HepG2 (cell line): ENCODE measurements around the gene CAMTA1. TPM values are rescaled to one million over a fixed set of nuclear protein-coding genes. Genes with fewer than 3 reads are reported as not detected.

Source experiments
- ATAC-seq: fragments of 200-7000 bp; cut with Tn5 transposase; 3 replicates; pipeline ENCODE4 v1.9.1; 2020; ENCODE audit warnings: mild to moderate bottlenecking, moderate library complexity
- BruUV-seq: library from RNA; stranded (reverse); fragments of 400-500 nt; replicated peaks from 2 replicates; lab custom pipeline; 2021; lab: Mats Ljungman, UMichigan
- CTCF ChIA-PET: fragments of 300-600 bp; formaldehyde crosslinking; extraction: SDS; loops from one replicate; lab custom pipeline; 2021; ENCODE audit warnings: low total read pairs, inconsistent platforms, low intra/inter-chr PET ratio; lab: Yijun Ruan, JAX
- POLR2A ChIA-PET: fragments of 350-600 bp; sonication (Branson Sonifier 250); formaldehyde crosslinking; loops from one replicate; lab custom pipeline; 2020; ENCODE audit warnings: antibody characterized with exemption, inconsistent platforms; lab: Yijun Ruan, JAX
- DNase-seq: peaks from one replicate; pipeline ENCODE4 v3.0.0-alpha.2; 2015; ENCODE audit warnings: low spot score
- FAIRE-seq: peaks from 3 replicates; lab custom pipeline; 2011; peaks lifted over from hg19 to GRCh38; lab: Jason Lieb, UNC
- H2AFZ ChIP-seq: one replicate; pipeline ENCODE4 v1.6.1; 2011; ENCODE audit warnings: low read length, inconsistent platforms
- H3K27ac ChIP-seq: fragments of 300-600 bp; 3 replicates; pipeline ENCODE4 v1.8.0; 2011; ENCODE audit warnings: mixed run types, mild to moderate bottlenecking, mixed read lengths, low read length, inconsistent platforms; ENCODE audit not compliant: insufficient read depth; ENCODE audit errors: extremely low read length
- H3K27me3 ChIP-seq, 2 experiments: fragments of 200-600 bp in 1 of 2; 2 replicates in 1 of 2; 3 replicates in 1 of 2; pipeline versions ENCODE4 v1.6.0 to v1.8.0; 2011; ENCODE audit warnings: low read length in 2 of 2, mild to moderate bottlenecking in 2 of 2, moderate library complexity in 2 of 2, inconsistent platforms in 1 of 2; ENCODE audit not compliant: insufficient read depth in 2 of 2, control insufficient read depth in 1 of 2
- H3K36me3 ChIP-seq, 2 experiments: fragments of 200-600 bp in 1 of 2; replicated peaks in 1 of 2; 2 replicates in 1 of 2; 3 replicates in 1 of 2; pipeline versions ENCODE4 v1.5.1 to v1.8.0; 2011; ENCODE audit warnings: low read length in 2 of 2, inconsistent platforms in 1 of 2; ENCODE audit not compliant: insufficient read depth in 2 of 2, control insufficient read depth in 1 of 2
- H3K4me1 ChIP-seq: 2 replicates; pipeline ENCODE4 v1.5.1; 2012; ENCODE audit warnings: low read length, inconsistent platforms; ENCODE audit not compliant: insufficient read depth
- H3K4me2 ChIP-seq: 2 replicates; pipeline ENCODE4 v1.6.0; 2011; ENCODE audit warnings: low read depth, low read length, inconsistent platforms
- H3K4me3 ChIP-seq, 3 experiments: fragments of 200-600 bp in 1 of 3; sonication (generic), shearing (Covaris generic) in 1 of 3; replicated peaks in 1 of 3; 2 replicates each; pipeline ENCODE4 v1.5.1; 2011 to 2016; ENCODE audit warnings: low read length in 3 of 3, inconsistent platforms in 2 of 3, low read depth in 2 of 3, mild to moderate bottlenecking in 2 of 3, control low read depth in 1 of 3, mixed read lengths in 1 of 3; ENCODE audit not compliant: insufficient read depth in 1 of 3
- H3K79me2 ChIP-seq: one replicate; pipeline ENCODE4 v1.6.1; 2011; ENCODE audit warnings: low read length, inconsistent platforms; ENCODE audit not compliant: insufficient read depth
- H3K9ac ChIP-seq: 2 replicates; pipeline ENCODE4 v1.6.0; 2011; ENCODE audit warnings: mild to moderate bottlenecking, low read depth, low read length, inconsistent platforms; ENCODE audit not compliant: insufficient read depth
- H3K9me3 ChIP-seq: 2 replicates; pipeline ENCODE4 v1.5.1; 2012; ENCODE audit warnings: mild to moderate bottlenecking, low read length
- H4K20me1 ChIP-seq: 2 replicates; pipeline ENCODE4 v1.6.0; 2011; ENCODE audit warnings: inconsistent platforms, mild to moderate bottlenecking, low read length, moderate library complexity; ENCODE audit not compliant: insufficient read depth
- GABPB1 ChIP-seq: IDR thresholded peaks from 2 replicates; pipeline ENCODE4 v1.6.1; 2016; ENCODE audit warnings: mild to moderate bottlenecking, missing genetic modification reagents, moderate library complexity, missing compliant biosample characterization
- GLI4 ChIP-seq: sonication (generic); formaldehyde crosslinking; IDR thresholded peaks from 2 replicates; pipeline ENCODE4 v1.5.1; 2020; ENCODE audit warnings: missing genetic modification reagents, mild to moderate bottlenecking, moderate library complexity, borderline replicate concordance
- HNF4G ChIP-seq, 2 experiments: sonication (generic) in 1 of 2; formaldehyde crosslinking in 1 of 2; IDR thresholded peaks; 2 replicates each; pipeline versions ENCODE4 v1.4.0 to v1.6.1; 2011 to 2020; ENCODE audit warnings: borderline replicate concordance in 2 of 2, low read depth in 2 of 2, mild to moderate bottlenecking in 2 of 2, low read length in 1 of 2, missing genetic modification reagents in 1 of 2, moderate library complexity in 1 of 2
- KAT8 ChIP-seq: IDR thresholded peaks from 2 replicates; pipeline ENCODE4 v1.6.1; 2016; ENCODE audit warnings: missing genetic modification reagents, missing compliant biosample characterization
- PCBP1 ChIP-seq: fragments of 200-400 bp; formaldehyde crosslinking; IDR thresholded peaks from 2 replicates; pipeline ENCODE4 v1.6.1; 2017; ENCODE audit warnings: mild to moderate bottlenecking, low read depth, low read length, borderline replicate concordance
- TP53 ChIP-seq: sonication (generic); formaldehyde crosslinking; conservative IDR thresholded peaks from 2 replicates; pipeline ENCODE4 v1.4.0; 2020; ENCODE audit warnings: missing genetic modification reagents
- ZNF180 ChIP-seq: sonication (generic); formaldehyde crosslinking; IDR thresholded peaks from 2 replicates; pipeline ENCODE4 v1.4.0; 2020; ENCODE audit warnings: low read depth, missing genetic modification reagents, borderline replicate concordance
- ZNF891 ChIP-seq: sonication (generic); formaldehyde crosslinking; IDR thresholded peaks from 2 replicates; pipeline ENCODE4 v1.5.0; 2020; ENCODE audit warnings: mild to moderate bottlenecking, missing genetic modification reagents
- ZSCAN22 ChIP-seq: sonication (generic); formaldehyde crosslinking; IDR thresholded peaks from 2 replicates; pipeline ENCODE4 v1.4.0; 2020; ENCODE audit warnings: mild to moderate bottlenecking, missing genetic modification reagents
- ZSCAN30 ChIP-seq: sonication (generic); formaldehyde crosslinking; IDR thresholded peaks from 2 replicates; pipeline ENCODE4 v1.5.0; 2020; ENCODE audit warnings: mild to moderate bottlenecking, missing genetic modification reagents
- WGBS: methylation state at CpG from one replicate; pipeline ENCODE4 v1.1.6; 2017; ENCODE audit warnings: low lambda C conversion rate; 5-methylcytosine and 5-hydroxymethylcytosine counted together
- in situ Hi-C: cut with HindIII; loops from 2 replicates; pipeline ENCODE4 v1.10.0; 2017; ENCODE audit warnings: low pct_unique_long_range_greater_than_20kb; ENCODE audit not compliant: extremely low pct_ligation_motif_present
- intact Hi-C: fragments of 100-400 bp; cut with micrococcal nuclease; formaldehyde crosslinking; loops from one replicate; pipeline ENCODE4 v1.10.0; 2022; ENCODE audit not compliant: unreplicated experiment
- polyA plus RNA-seq, 8 experiments: library from polyadenylated mRNA; depleted of rRNA in 3 of 8; stranded (reverse) in 7 of 8; unstranded in 1 of 8; fragments of >200 nt; fragmentation: Illumina TruSeq in 4 of 8; extraction: Trizol in 4 of 8; gene quantifications; 2 replicates each; pipeline versions ENCODE4 v1.2.1 to v1.2.3, GENCODE V29; 2011 to 2016; ENCODE audit warnings: low read depth in 4 of 8, missing spikeins in 1 of 8, mixed read lengths in 1 of 8; ENCODE audit not compliant: insufficient read depth in 1 of 8
- total RNA-seq, 5 experiments: library from RNA; depleted of rRNA; stranded (reverse); fragments of >200 nt; fragmentation: Illumina TruSeq; extraction: Trizol; gene quantifications; 2 replicates each; pipeline ENCODE4 v1.2.3, GENCODE V29; 2016; ENCODE audit warnings: low read depth in 1 of 5
- TF ChIP-seq, protein P1 (sequence below): sonication (generic); formaldehyde crosslinking; IDR thresholded peaks from 2 replicates; pipeline ENCODE4 v1.9.0; 2022; ENCODE audit warnings: missing genetic modification reagents, mild to moderate bottlenecking, borderline replicate concordance
- TF ChIP-seq, protein P2 (sequence below): sonication (generic); formaldehyde crosslinking; IDR thresholded peaks from 2 replicates; pipeline ENCODE4 v1.4.0; 2020; ENCODE audit warnings: missing genetic modification reagents
- TF ChIP-seq, protein P3 (sequence below): sonication (generic); formaldehyde crosslinking; IDR thresholded peaks from 2 replicates; pipeline ENCODE4 v1.9.0; 2021; ENCODE audit warnings: missing genetic modification reagents, borderline replicate concordance

Gene CAMTA1
- total and polyA plus RNA-seq, 2 of the 13 experiments (the other 11 are each of a cell fraction or from before 2014, with no cell fraction given): 25.0 to 36.4 TPM

- TF ChIP-seq, protein P1, sequence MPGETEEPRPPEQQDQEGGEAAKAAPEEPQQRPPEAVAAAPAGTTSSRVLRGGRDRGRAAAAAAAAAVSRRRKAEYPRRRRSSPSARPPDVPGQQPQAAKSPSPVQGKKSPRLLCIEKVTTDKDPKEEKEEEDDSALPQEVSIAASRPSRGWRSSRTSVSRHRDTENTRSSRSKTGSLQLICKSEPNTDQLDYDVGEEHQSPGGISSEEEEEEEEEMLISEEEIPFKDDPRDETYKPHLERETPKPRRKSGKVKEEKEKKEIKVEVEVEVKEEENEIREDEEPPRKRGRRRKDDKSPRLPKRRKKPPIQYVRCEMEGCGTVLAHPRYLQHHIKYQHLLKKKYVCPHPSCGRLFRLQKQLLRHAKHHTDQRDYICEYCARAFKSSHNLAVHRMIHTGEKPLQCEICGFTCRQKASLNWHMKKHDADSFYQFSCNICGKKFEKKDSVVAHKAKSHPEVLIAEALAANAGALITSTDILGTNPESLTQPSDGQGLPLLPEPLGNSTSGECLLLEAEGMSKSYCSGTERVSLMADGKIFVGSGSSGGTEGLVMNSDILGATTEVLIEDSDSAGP (CRISPR knock-in tag): no peak
- no peak for TF ChIP-seq ZNF891 (CRISPR knock-in tag)
- no peak for TF ChIP-seq KAT8 (CRISPR knock-in tag)
- no peak for TF ChIP-seq GABPB1 (CRISPR knock-in tag)
Measured at GRCh38 chr1:7520496-7520895, 735.2 kb downstream of the CAMTA1 start (continued).

- no TSS peak for BruUV-seq
- TF ChIP-seq ZSCAN22 (CRISPR knock-in tag) (no peak), ZSCAN30 (CRISPR knock-in tag) (no peak), PCBP1 (no peak), HNF4G (IDR thresholded peaks at IDR 0.05; ENCODE audit: borderline replicate concordance, low read depth, low read length) (no peak), HNF4G (CRISPR knock-in tag; IDR thresholded peaks at IDR 0.05; ENCODE audit: borderline replicate concordance, low read depth) (no peak), ZNF180 (no peak), GLI4 (no peak), TP53 (CRISPR knock-in tag) (no peak)
- TF ChIP-seq, protein P2, sequence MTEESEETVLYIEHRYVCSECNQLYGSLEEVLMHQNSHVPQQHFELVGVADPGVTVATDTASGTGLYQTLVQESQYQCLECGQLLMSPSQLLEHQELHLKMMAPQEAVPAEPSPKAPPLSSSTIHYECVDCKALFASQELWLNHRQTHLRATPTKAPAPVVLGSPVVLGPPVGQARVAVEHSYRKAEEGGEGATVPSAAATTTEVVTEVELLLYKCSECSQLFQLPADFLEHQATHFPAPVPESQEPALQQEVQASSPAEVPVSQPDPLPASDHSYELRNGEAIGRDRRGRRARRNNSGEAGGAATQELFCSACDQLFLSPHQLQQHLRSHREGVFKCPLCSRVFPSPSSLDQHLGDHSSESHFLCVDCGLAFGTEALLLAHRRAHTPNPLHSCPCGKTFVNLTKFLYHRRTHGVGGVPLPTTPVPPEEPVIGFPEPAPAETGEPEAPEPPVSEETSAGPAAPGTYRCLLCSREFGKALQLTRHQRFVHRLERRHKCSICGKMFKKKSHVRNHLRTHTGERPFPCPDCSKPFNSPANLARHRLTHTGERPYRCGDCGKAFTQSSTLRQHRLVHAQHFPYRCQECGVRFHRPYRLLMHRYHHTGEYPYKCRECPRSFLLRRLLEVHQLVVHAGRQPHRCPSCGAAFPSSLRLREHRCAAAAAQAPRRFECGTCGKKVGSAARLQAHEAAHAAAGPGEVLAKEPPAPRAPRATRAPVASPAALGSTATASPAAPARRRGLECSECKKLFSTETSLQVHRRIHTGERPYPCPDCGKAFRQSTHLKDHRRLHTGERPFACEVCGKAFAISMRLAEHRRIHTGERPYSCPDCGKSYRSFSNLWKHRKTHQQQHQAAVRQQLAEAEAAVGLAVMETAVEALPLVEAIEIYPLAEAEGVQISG (CRISPR knock-in tag): no peak
- TF ChIP-seq, protein P3, sequence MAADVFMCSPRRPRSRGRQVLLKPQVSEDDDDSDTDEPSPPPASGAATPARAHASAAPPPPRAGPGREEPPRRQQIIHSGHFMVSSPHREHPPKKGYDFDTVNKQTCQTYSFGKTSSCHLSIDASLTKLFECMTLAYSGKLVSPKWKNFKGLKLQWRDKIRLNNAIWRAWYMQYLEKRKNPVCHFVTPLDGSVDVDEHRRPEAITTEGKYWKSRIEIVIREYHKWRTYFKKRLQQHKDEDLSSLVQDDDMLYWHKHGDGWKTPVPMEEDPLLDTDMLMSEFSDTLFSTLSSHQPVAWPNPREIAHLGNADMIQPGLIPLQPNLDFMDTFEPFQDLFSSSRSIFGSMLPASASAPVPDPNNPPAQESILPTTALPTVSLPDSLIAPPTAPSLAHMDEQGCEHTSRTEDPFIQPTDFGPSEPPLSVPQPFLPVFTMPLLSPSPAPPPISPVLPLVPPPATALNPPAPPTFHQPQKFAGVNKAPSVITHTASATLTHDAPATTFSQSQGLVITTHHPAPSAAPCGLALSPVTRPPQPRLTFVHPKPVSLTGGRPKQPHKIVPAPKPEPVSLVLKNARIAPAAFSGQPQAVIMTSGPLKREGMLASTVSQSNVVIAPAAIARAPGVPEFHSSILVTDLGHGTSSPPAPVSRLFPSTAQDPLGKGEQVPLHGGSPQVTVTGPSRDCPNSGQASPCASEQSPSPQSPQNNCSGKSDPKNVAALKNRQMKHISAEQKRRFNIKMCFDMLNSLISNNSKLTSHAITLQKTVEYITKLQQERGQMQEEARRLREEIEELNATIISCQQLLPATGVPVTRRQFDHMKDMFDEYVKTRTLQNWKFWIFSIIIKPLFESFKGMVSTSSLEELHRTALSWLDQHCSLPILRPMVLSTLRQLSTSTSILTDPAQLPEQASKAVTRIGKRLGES (CRISPR knock-in tag): no peak
Measured at GRCh38 chr1:7524341-7525337, 739.4 kb downstream of the CAMTA1 start.

More at GRCh38 chr1:7524341-7525337, 739.4 kb downstream of the CAMTA1 start:
- Histone ChIP-seq H3K4me1 (no peaks in the 10 kb centered on the region), H3K4me3 (no peak overlapping the region), H3K27me3 (peaks cover 0 to 10% of the 10 kb centered on the region in 2 experiments; a peak in 3 of 5 replicates), H4K20me1 (no peaks in the 10 kb centered on the region), H3K27ac (no peak overlapping the region), H3K36me3 (no peaks in the 10 kb centered on the region), H3K9ac (no peak overlapping the region), H3K9me3 (no peaks in the 10 kb centered on the region), H3K79me2 (no peaks in the 10 kb centered on the region), H2AFZ (no peak overlapping the region), H3K4me2 (no peak overlapping the region)
- in situ Hi-C loops: no loop called here
- POLR2A ChIA-PET: no interaction called here
- WGBS: 57% methylated on average over 16 of the region's 16 CpGs
- ATAC-seq: no peak
- intact Hi-C loops: no loop called here
- FAIRE-seq: no peak
- CTCF ChIA-PET: no interaction called here
- DNase-seq: no peak
